K562 (cell line): ENCODE data around the gene FRK.

Experiments
- TF ChIP-seq, protein P1 (sequence below): fragments of 200-800 bp; sonication (Bioruptor generic); IDR thresholded peaks from 2 replicates; pipeline ENCODE4 v1.6.1; 2017; ENCODE audit warnings: missing genetic modification characterization, missing compliant biosample characterization
- TF ChIP-seq, protein P2 (sequence below): fragments of 450-650 bp; conservative IDR thresholded peaks from 2 replicates; pipeline ENCODE4 v1.6.1; 2016; ENCODE audit warnings: missing genetic modification characterization, low read depth, mild to moderate bottlenecking, missing compliant biosample characterization, moderate library complexity
- TF ChIP-seq, protein P3 (sequence below): fragments of 150-350 bp; conservative IDR thresholded peaks from 2 replicates; pipeline ENCODE4 v1.6.1; 2014; ENCODE audit warnings: low read length

DNA sequence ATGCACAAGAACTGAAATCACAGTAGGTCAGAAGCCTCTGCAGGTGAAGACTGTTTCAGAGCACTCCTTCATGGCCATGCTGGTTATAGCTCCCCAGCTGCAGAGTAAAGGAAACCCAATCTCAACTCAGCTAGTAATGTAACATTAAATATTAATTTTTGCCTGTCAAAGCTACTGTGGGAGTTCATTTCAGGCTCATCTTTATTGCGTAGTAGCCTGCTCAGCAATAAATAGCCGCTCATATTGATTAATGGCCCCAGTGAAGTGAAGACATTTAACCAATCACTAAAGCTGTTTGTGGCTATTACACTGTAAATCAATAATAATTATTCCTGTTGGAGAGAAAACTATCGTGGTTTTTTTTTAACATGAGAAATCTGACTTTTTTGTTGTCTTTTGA, 101.7 kb downstream of the FRK start:
- TF ChIP-seq, protein P1, sequence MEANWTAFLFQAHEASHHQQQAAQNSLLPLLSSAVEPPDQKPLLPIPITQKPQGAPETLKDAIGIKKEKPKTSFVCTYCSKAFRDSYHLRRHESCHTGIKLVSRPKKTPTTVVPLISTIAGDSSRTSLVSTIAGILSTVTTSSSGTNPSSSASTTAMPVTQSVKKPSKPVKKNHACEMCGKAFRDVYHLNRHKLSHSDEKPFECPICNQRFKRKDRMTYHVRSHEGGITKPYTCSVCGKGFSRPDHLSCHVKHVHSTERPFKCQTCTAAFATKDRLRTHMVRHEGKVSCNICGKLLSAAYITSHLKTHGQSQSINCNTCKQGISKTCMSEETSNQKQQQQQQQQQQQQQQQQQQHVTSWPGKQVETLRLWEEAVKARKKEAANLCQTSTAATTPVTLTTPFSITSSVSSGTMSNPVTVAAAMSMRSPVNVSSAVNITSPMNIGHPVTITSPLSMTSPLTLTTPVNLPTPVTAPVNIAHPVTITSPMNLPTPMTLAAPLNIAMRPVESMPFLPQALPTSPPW, result no peak
- TF ChIP-seq, protein P2, sequence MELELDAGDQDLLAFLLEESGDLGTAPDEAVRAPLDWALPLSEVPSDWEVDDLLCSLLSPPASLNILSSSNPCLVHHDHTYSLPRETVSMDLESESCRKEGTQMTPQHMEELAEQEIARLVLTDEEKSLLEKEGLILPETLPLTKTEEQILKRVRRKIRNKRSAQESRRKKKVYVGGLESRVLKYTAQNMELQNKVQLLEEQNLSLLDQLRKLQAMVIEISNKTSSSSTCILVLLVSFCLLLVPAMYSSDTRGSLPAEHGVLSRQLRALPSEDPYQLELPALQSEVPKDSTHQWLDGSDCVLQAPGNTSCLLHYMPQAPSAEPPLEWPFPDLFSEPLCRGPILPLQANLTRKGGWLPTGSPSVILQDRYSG (tag), result no peak
- TF ChIP-seq, protein P3, sequence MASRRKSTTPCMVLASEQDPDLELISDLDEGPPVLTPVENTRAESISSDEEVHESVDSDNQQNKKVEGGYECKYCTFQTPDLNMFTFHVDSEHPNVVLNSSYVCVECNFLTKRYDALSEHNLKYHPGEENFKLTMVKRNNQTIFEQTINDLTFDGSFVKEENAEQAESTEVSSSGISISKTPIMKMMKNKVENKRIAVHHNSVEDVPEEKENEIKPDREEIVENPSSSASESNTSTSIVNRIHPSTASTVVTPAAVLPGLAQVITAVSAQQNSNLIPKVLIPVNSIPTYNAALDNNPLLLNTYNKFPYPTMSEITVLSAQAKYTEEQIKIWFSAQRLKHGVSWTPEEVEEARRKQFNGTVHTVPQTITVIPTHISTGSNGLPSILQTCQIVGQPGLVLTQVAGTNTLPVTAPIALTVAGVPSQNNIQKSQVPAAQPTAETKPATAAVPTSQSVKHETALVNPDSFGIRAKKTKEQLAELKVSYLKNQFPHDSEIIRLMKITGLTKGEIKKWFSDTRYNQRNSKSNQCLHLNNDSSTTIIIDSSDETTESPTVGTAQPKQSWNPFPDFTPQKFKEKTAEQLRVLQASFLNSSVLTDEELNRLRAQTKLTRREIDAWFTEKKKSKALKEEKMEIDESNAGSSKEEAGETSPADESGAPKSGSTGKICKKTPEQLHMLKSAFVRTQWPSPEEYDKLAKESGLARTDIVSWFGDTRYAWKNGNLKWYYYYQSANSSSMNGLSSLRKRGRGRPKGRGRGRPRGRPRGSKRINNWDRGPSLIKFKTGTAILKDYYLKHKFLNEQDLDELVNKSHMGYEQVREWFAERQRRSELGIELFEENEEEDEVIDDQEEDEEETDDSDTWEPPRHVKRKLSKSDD, result no peak
